GM19468 (cell line): ENCODE results near the gene GAREM1.
"Not testable (repeated sequence)": the region's sequence is repeated elsewhere in the genome, so short reads cannot be mapped to it uniquely, and the experiment has no call there.

Source experiments
- ATAC-seq: cut with Tn5 transposase; IDR thresholded peaks from one replicate; pipeline ENCODE4 v1.9.1; 2021; ENCODE audit warnings: mild to moderate bottlenecking, moderate library complexity, moderate number of reproducible peaks; ENCODE audit not compliant: unreplicated experiment; ENCODE audit errors: extremely low read depth

GAREM1 gene

DNA sequence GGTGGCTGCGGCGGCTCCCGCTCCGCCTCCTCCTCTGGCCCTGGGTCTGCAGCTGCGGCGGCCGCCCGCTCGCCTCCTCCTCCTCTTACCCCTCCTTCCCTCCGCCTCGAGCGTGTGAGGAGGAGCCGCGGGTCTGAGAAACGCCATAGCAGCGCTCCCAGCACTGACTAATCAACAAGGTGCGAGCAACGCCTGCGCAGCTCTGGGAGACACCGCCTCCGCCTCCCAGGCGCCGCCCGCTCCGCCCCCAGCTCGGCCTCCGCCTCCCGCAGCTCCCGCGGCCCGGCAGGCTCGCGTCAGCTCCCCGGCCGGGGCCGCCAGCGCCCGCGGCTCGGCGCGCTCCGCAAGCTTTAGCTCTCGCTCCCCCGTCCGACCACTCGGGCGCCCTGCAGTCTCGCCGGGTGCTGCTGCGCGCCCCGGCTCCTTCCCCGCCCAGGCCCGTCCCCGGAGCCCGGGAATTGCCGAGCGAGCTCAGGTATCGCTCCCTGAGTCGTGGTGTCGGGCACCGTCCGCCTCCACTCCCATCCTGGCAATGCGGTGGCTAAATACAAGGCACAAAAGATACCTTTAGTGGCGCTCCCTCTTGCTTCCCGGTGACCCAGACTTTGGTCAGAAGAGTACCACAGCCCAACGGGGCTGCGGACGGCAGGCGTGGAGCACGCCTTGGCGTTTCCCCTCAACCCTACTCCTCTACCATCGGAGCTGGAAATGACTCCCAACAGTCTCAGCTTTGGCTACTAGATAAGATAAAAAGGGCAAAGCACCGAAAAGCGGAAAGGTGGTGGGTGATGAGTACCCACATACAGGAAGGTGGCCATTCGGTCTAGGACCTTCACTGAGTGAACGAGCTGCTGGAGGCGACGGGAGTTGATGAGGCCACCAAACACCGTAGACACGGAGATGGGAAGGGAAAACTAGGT lies at the start of gene GAREM1:
TSS of gene GAREM1 (minus strand) at position 169 of the 920 bp plus-strand sequence. CDS start 454 bp downstream, outside the sequence.
- ATAC-seq = peak; percentile 98

DNA sequence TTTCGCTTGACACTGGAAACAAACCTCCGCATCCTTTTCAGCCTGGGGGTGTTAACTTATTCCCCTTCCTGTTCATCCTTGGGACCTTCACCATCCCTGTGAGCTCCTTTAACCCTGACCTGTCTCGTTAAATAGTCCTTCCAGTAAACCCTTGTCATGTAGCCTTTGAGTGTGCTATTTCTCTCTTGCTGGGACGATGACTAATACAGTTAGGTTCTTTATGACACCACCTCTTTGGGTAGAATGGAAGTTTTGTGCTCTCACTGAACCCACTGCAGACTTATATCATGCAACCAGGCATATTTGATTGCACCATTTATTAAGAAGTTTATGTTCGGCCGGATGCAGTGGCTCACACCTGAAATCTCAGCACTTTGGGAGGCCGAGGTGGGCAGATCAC lies 40.5 kb upstream of the GAREM1 start:
- ATAC-seq = no peak

GRCh38 chr18:32509111-32509510 lies 38.4 kb upstream of the GAREM1 start:
- ATAC-seq = no peak

GRCh38 chr18:32507093-32507492 lies 36.4 kb upstream of the GAREM1 start:
- ATAC-seq = no peak

GRCh38 chr18:32502014-32502413 lies 31.3 kb upstream of the GAREM1 start:
- no peak for ATAC-seq

DNA sequence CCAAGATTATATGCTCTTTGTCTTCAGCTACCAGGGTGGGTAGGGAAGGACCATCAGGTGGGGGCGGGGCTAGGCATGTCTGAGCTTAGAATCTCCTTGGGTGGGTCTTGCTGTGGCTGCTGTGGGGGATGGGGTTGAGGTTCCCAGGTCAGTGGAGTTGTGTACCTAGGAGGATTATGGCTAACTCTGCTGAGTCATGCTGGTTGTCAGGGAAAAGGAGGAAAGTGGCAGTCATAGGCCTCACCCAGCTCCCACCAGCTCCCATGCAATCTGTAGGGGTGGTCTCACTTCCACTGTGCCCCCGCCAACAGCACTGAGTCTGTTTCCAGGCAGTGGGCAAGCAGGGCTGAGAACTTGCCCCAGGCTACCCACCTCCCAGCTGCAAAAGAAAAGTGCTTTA lies 30.6 kb upstream of the GAREM1 start:
- ATAC-seq = not testable (repeated sequence)

- no peak for ATAC-seq
Measured at GRCh38 chr18:32483002-32483401, 12.3 kb upstream of the GAREM1 start.

DNA sequence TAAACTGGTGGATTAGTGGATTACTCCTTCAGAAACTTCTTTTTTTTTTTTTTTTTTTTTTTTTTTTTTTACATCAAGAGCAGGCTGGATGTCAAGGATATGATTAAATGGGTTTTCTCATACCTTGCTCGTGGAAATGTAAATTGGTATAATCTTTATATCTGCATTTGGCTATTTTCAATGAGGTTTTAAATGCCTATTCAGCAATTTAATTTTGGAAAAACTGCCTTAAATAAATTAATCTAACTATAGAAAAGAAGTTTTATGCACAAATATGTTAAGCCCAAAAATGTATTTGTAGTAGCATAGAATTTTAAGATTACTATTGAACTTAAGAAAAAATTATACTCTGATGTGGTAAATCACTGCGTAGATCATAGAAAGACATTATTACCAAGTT lies 11.4 kb upstream of the GAREM1 start:
- ATAC-seq = no peak

GRCh38 chr18:32480581-32480980 lies 9.9 kb upstream of the GAREM1 start:
- no peak for ATAC-seq

DNA sequence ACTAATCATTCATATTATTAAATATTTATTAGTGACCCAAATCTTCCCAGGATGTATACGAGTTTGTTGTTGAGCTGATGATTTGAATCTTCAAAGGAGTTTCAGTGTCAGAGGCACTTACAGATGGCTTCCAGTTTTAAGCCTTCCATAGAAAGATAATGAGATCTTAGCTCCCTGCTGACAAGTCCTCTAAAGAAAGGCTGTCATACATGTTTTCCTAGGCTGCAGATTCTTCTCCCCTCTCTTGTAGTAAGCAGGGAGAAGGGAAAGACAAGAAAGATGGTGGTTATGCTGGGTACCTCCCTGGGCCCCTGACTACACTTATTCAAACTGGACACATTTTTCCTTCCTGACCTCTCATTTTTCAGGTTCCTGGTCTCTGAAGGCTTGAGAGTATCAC lies 8.1 kb upstream of the GAREM1 start:
- ATAC-seq = no peak

GRCh38 chr18:32478317-32478716 lies 7.6 kb upstream of the GAREM1 start:
- no peak for ATAC-seq

- ATAC-seq = no peak
Measured at GRCh38 chr18:32476106-32476505, 5.4 kb upstream of the GAREM1 start.

DNA sequence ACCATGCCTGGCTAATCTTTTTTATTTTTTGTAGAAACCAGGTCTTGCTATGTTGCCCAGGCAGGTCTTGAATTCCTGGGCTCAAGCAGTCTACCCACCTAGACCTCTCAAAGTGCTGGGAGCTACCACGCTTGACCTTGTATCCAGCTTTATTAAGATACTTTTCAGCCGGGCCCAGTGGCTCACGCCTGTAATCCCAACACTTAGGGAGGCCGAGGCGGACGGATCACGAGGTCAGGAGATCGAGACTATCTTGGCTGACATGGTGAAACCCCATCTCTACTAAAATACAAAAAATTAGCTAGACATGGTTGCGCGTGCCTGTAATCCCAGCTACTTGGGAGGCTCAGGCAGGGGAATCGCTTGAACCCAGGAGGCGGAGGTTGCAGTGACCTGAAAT lies 4.4 kb upstream of the GAREM1 start:
- ATAC-seq = not testable (repeated sequence)

- no peak for ATAC-seq
Measured at GRCh38 chr18:32473325-32473724, 2.6 kb upstream of the GAREM1 start.

- no peak for ATAC-seq
Measured at GRCh38 chr18:32472841-32473240, 2.2 kb upstream of the GAREM1 start.

DNA sequence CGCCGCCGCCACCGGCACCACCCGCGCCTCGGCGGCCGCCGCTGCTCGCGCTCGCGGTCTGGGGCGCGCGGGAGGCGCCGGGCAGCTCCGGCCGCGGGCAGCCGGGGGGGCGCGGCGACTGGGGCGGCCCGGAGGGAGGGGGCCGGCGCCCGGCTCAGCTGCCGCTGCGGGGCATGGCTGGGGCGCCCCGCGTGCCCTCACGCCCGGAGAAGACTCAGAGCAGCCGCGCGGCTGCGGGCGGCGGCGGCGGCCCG lies 295 bp downstream of the GAREM1 start:
- no peak for ATAC-seq

- no peak for ATAC-seq
Measured at GRCh38 chr18:32469691-32470459, 807 bp downstream of the GAREM1 start.

DNA sequence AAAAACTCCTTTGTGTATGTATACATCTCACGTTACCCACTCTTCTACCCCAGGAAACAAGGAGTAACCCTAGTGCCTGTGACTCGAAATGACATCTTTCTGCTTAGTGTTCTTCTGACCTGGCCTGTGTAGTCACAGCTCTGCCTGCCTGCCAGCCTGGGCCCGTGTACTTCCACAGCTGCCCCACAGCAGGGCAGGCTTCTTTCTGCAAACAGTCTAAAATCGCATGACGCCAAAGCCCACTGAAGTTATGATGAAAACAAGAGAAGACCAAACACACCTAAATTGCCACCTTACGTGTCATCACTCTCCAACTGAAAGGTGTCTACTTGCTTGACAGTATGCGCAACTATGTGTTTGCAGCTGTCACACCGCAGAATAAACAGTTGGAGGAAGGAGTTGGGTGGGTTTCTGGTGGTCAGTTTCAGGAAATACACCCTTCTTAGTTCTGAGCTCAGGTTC lies 1.5 kb downstream of the GAREM1 start:
- no peak for ATAC-seq

GRCh38 chr18:32468147-32468845 lies 2.4 kb downstream of the GAREM1 start:
- ATAC-seq = no peak

DNA sequence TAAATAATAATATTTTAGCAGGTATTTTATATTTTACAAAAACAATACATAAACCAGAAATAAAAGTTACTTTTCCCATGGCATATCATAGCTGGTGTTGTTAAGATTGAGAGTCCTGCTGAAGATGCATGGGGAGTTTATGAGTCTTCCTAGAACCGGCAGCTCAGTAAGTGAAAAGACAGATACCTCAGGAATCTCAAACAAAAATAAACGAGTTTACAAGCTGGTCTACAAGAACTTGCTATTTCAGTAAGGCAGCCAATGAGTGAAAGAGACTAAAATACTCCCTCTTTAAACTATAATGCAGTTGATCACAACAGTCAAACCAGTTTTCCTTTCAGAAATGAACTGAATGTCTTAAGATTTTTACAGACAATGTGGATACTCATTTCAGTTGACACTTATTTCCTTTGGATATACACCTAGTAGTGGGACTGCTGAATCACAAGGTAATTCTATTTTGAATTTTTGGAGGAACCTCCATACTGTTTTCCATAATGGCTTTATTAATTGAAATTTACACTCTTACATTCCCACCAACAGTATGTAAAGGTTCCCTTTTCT lies 8.9 kb downstream of the GAREM1 start:
- ATAC-seq = no peak
